Osteocyte (in vitro differentiated cells): ENCODE results near the gene CCDC24. TPM values are rescaled to one million over a fixed set of nuclear protein-coding genes. Genes with fewer than 3 reads are reported as not detected.

Experiments used
- DNase-seq: peaks from one replicate; pipeline ENCODE4 v3.0.0; 2021; ENCODE audit warnings: mixed read lengths; ENCODE audit not compliant: unreplicated experiment; ENCODE audit errors: extremely low spot score
- H3K27ac Mint-ChIP-seq: one replicate; pipeline ENCODE4 v1.8.0; 2021; ENCODE audit warnings: mild to moderate bottlenecking, mixed read lengths; ENCODE audit not compliant: unreplicated experiment
- H3K27me3 Mint-ChIP-seq: one replicate; pipeline ENCODE4 v1.8.0; 2021; ENCODE audit warnings: mixed read lengths; ENCODE audit not compliant: unreplicated experiment
- H3K36me3 Mint-ChIP-seq: one replicate; pipeline ENCODE4 v1.8.0; 2021; ENCODE audit warnings: mixed read lengths; ENCODE audit not compliant: unreplicated experiment
- H3K4me1 Mint-ChIP-seq: one replicate; pipeline ENCODE4 v1.8.0; 2021; ENCODE audit warnings: mixed read lengths; ENCODE audit not compliant: unreplicated experiment
- H3K4me3 Mint-ChIP-seq: one replicate; pipeline ENCODE4 v1.8.0; 2021; ENCODE audit warnings: mild to moderate bottlenecking, moderate library complexity, mixed read lengths; ENCODE audit not compliant: unreplicated experiment
- H3K9me3 Mint-ChIP-seq: one replicate; pipeline ENCODE4 v1.8.0; 2021; ENCODE audit warnings: mixed read lengths; ENCODE audit not compliant: unreplicated experiment
- CTCF ChIP-seq: fragments of 200-600 bp; sonication (generic); IDR thresholded peaks from 2 replicates; pipeline ENCODE4 v1.5.0; 2021; ENCODE audit warnings: antibody characterized with exemption, mild to moderate bottlenecking, moderate library complexity
- total RNA-seq: library from RNA; stranded (reverse); gene quantifications from 2 replicates; pipeline ENCODE4 v1.2.1, GENCODE V29; 2021

Gene CCDC24
- total RNA-seq, 1 donor from 2014 or later, result 5.1 TPM

- Mint-ChIP-seq H3K27ac (peak overlapping the region; percentile 90), H3K27me3 (no peaks in the 10 kb centered on the region), H3K9me3 (no peaks in the 10 kb centered on the region), H3K36me3 (no peaks in the 10 kb centered on the region), H3K4me1 (peaks cover 33% of the 10 kb centered on the region), H3K4me3 (peak overlapping the region; percentile 86)
- peak; percentile 88 for DNase-seq
- TF ChIP-seq CTCF, result peak; percentile 43
Observed at GRCh38 chr1:44030605-44031251, 39.3 kb downstream of the CCDC24 start.

- Mint-ChIP-seq H3K9me3 (no peaks in the 10 kb centered on the region), H3K36me3 (no peaks in the 10 kb centered on the region), H3K27me3 (no peaks in the 10 kb centered on the region), H3K4me1 (peaks cover 32% of the 10 kb centered on the region), H3K4me3 (peak within 1 kb of the TSS; percentile 86), H3K27ac (peak within 1 kb of the TSS; percentile 90)
- TF ChIP-seq CTCF, result no peak
- DNase-seq, result peak; percentile 84
Observed at GRCh38 chr1:44031252-44032169, 40.1 kb downstream of the CCDC24 start, which contains the start of gene SLC6A9. SLC6A9 (minus strand) TSS chr1:44031462; CDS start chr1:44024277, 7,185 bp downstream.

DNA sequence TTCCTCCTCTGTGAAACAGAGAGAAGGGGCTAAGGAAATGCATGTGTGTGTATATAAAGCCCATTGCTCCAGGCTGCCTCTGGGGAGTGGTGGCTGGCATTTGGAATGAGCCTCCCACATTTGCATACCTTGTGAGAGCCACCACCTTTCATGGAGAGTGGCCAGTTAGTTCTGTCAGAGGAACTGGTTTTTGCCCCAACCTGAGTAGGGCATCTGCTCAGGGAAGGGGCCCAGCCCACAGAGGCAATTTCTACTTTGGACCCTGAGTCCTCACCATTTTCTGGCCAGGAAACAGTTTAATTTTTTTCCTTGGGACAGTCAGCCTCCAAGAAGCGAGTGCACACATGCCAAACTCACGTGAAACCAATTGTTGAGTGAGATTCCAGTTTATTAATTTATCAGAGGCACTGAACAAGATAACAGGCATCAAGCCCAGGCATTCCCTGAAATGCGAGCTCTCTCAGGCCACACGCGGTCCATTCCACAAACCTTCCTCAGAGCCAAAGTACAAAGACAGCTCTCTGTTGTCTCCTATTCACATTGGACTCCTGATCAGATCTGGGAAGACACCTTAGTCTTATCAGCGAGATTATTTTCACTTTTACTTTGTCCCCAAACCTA, 40.9 kb downstream of the CCDC24 start:
- DNase-seq, result no peak
- H3K27me3 Mint-ChIP-seq, result no peaks in the 10 kb centered on the region

GRCh38 chr1:44033041-44033575, 41.7 kb downstream of the CCDC24 start:
- Mint-ChIP-seq H3K27ac (no peak overlapping the region), H3K36me3 (no peaks in the 10 kb centered on the region), H3K4me1 (peaks cover 36% of the 10 kb centered on the region), H3K27me3 (no peaks in the 10 kb centered on the region), H3K9me3 (no peaks in the 10 kb centered on the region), H3K4me3 (no peak overlapping the region)
- TF ChIP-seq CTCF, result no peak
- DNase-seq, result no peak

More for the DNA sequence above, 40.9 kb downstream of the CCDC24 start:
- Mint-ChIP-seq H3K27ac (peak overlapping the region; percentile 6), H3K4me1 (peaks cover 35% of the 10 kb centered on the region), H3K9me3 (no peaks in the 10 kb centered on the region), H3K4me3 (peak overlapping the region; percentile 86), H3K36me3 (no peaks in the 10 kb centered on the region)
- TF ChIP-seq CTCF, result no peak
